ENCODE results near the gene VASP.

GRCh38 chr19:45470762-45471081, 36.6 kb upstream of the VASP start:
- TF ChIP-seq CTCF (conservative IDR thresholded peaks at IDR 0.05 in 1 of 2, IDR thresholded peaks at IDR 0.05 in 1 of 2; ENCODE audit: extremely low read depth in 1 of 2, insufficient read depth in 1 of 2, low read depth in 1 of 2, low read length in 2 of 2) (no peak), EZH2 (IDR thresholded peaks at IDR 0.05; ENCODE audit: borderline replicate concordance, low read length) (no peak)
